ENCODE results near the gene STPG1. TPM values are rescaled to one million over a fixed set of nuclear protein-coding genes. Genes with fewer than 3 reads are reported as not detected.

STPG1 gene
- total RNA-seq, 1 experiment from 2014 or later, result 12.8 TPM

DNA sequence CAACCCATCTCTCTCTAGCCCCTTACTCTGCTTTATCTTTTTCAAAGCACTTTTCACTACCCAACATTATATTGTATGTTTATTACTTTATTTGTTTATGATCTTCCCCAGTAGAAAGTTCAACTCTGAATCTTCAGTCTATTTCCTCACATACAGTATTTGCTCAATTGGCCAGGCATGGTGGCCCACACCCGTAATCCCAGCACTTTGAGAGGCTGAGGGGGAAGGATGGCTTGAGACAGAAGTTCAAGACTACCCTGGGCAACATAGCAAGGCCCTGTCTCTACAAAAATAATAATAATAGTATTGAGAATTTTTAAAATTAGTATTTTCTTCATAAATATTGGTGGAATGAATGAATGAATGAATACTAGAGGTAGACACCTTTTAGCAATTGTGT lies 1.2 kb downstream of the STPG1 start (continued):
- TF ChIP-seq, protein P1, sequence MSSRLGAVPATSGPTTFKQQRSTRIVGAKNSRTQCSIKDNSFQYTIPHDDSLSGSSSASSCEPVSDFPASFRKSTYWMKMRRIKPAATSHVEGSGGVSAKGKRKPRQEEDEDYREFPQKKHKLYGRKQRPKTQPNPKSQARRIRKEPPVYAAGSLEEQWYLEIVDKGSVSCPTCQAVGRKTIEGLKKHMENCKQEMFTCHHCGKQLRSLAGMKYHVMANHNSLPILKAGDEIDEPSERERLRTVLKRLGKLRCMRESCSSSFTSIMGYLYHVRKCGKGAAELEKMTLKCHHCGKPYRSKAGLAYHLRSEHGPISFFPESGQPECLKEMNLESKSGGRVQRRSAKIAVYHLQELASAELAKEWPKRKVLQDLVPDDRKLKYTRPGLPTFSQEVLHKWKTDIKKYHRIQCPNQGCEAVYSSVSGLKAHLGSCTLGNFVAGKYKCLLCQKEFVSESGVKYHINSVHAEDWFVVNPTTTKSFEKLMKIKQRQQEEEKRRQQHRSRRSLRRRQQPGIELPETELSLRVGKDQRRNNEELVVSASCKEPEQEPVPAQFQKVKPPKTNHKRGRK (CRISPR knock-in tag; IDR thresholded peaks at IDR 0.05; ENCODE audit: borderline replicate concordance), result no peak
- no peak for TF ChIP-seq MYBL2 (CRISPR knock-in tag; IDR thresholded peaks at IDR 0.05)
- TF ChIP-seq ESRRA (CRISPR knock-in tag; IDR thresholded peaks at IDR 0.05; ENCODE audit: borderline replicate concordance), result no peak
- no peak for TF ChIP-seq TEAD4 (CRISPR knock-in tag; IDR thresholded peaks at IDR 0.05)
- TF ChIP-seq ELF4 (CRISPR knock-in tag; IDR thresholded peaks at IDR 0.05; ENCODE audit: low read depth), result no peak
- TF ChIP-seq ZNF425 (CRISPR knock-in tag; conservative IDR thresholded peaks at IDR 0.05), result no peak
- TF ChIP-seq NR3C1 (CRISPR knock-in tag; conservative IDR thresholded peaks at IDR 0.05; ENCODE audit: low read depth), result no peak
- no peak for TF ChIP-seq CBFB (CRISPR knock-in tag; IDR thresholded peaks at IDR 0.05; ENCODE audit: low read depth)
- no peak for TF ChIP-seq NFATC4 (CRISPR knock-in tag; IDR thresholded peaks at IDR 0.05)

- POLR2A ChIA-PET, result no interaction called here
- no peak for DNase-seq (ENCODE audit: low spot score)
- ATAC-seq, result no peak
- CTCF ChIA-PET, result interaction anchor here (3.1 kb wide), 1 partner anchor 19 kb away, joined by 25 read pairs; no protein-coding TSS in a partner anchor
- no peaks in the 10 kb centered on the region for H3K36me3 Mint-ChIP-seq
- H3K27ac Mint-ChIP-seq, result peak overlapping the region; percentile 30; the same call in 1 of the 2 replicates
- H3K27me3 Mint-ChIP-seq (ENCODE audit: low read depth), result no peaks in the 10 kb centered on the region
- TF ChIP-seq SP1 (CRISPR knock-in tag; conservative IDR thresholded peaks at IDR 0.05), result no peak
- no peak for TF ChIP-seq NR2C2 (CRISPR knock-in tag; IDR thresholded peaks at IDR 0.05)
- TF ChIP-seq, protein P2, sequence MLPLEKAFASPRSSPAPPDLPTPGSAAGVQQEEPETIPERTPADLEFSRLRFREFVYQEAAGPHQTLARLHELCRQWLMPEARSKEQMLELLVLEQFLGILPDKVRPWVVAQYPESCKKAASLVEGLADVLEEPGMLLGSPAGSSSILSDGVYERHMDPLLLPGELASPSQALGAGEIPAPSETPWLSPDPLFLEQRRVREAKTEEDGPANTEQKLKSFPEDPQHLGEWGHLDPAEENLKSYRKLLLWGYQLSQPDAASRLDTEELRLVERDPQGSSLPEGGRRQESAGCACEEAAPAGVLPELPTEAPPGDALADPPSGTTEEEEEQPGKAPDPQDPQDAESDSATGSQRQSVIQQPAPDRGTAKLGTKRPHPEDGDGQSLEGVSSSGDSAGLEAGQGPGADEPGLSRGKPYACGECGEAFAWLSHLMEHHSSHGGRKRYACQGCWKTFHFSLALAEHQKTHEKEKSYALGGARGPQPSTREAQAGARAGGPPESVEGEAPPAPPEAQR (CRISPR knock-in tag; IDR thresholded peaks at IDR 0.05), result no peak
- no peak for TF ChIP-seq TCF7 (CRISPR knock-in tag; IDR thresholded peaks at IDR 0.05; ENCODE audit: low read depth)
- no peak for TF ChIP-seq FOXP1 (CRISPR knock-in tag; IDR thresholded peaks at IDR 0.05; ENCODE audit: borderline replicate concordance)
- TF ChIP-seq RELA (CRISPR knock-in tag; IDR thresholded peaks at IDR 0.05; ENCODE audit: borderline replicate concordance), result no peak
- TF ChIP-seq, protein P3, sequence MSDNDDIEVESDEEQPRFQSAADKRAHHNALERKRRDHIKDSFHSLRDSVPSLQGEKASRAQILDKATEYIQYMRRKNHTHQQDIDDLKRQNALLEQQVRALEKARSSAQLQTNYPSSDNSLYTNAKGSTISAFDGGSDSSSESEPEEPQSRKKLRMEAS (CRISPR knock-in tag; IDR thresholded peaks at IDR 0.05), result no peak
- TF ChIP-seq, protein P4, sequence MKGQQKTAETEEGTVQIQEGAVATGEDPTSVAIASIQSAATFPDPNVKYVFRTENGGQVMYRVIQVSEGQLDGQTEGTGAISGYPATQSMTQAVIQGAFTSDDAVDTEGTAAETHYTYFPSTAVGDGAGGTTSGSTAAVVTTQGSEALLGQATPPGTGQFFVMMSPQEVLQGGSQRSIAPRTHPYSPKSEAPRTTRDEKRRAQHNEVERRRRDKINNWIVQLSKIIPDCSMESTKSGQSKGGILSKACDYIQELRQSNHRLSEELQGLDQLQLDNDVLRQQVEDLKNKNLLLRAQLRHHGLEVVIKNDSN (CRISPR knock-in tag; IDR thresholded peaks at IDR 0.05), result no peak
- no peak for TF ChIP-seq GABPB1 (CRISPR knock-in tag; IDR thresholded peaks at IDR 0.05)
- no peak for TF ChIP-seq OVOL2 (CRISPR knock-in tag; IDR thresholded peaks at IDR 0.05; ENCODE audit: borderline replicate concordance)
- TF ChIP-seq NFATC4 (CRISPR knock-in tag; IDR thresholded peaks at IDR 0.05), result no peak
- TF ChIP-seq CREM (CRISPR knock-in tag; IDR thresholded peaks at IDR 0.05), result no peak
- TF ChIP-seq, protein P5, sequence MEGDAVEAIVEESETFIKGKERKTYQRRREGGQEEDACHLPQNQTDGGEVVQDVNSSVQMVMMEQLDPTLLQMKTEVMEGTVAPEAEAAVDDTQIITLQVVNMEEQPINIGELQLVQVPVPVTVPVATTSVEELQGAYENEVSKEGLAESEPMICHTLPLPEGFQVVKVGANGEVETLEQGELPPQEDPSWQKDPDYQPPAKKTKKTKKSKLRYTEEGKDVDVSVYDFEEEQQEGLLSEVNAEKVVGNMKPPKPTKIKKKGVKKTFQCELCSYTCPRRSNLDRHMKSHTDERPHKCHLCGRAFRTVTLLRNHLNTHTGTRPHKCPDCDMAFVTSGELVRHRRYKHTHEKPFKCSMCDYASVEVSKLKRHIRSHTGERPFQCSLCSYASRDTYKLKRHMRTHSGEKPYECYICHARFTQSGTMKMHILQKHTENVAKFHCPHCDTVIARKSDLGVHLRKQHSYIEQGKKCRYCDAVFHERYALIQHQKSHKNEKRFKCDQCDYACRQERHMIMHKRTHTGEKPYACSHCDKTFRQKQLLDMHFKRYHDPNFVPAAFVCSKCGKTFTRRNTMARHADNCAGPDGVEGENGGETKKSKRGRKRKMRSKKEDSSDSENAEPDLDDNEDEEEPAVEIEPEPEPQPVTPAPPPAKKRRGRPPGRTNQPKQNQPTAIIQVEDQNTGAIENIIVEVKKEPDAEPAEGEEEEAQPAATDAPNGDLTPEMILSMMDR (IDR thresholded peaks at IDR 0.05), result no peak
- no peak for TF ChIP-seq USF2 (CRISPR knock-in tag; IDR thresholded peaks at IDR 0.05)
- TF ChIP-seq MYBL2 (CRISPR knock-in tag; IDR thresholded peaks at IDR 0.05), result no peak
- no peak for TF ChIP-seq NR3C1 (CRISPR knock-in tag; conservative IDR thresholded peaks at IDR 0.05; ENCODE audit: low read depth)
- no peak for TF ChIP-seq E2F5 (CRISPR knock-in tag; IDR thresholded peaks at IDR 0.05)
- TF ChIP-seq ETV6 (CRISPR knock-in tag; IDR thresholded peaks at IDR 0.05), result no peak
- peaks cover 23% of the 10 kb centered on the region for H3K4me1 Mint-ChIP-seq
- peaks cover 8% of the 10 kb centered on the region for H3K9me3 Mint-ChIP-seq
- no peak overlapping the region for H3K4me3 Mint-ChIP-seq
Observed at GRCh38 chr1:24411963-24412362, 1.6 kb downstream of the STPG1 start.

All from WTC11 (cell line).